ENCODE measurements around the gene HOXD8.
A peak's percentile ranks its signal among the peaks of the same experiment; 100 is the strongest.

HOXD8 gene

DNA sequence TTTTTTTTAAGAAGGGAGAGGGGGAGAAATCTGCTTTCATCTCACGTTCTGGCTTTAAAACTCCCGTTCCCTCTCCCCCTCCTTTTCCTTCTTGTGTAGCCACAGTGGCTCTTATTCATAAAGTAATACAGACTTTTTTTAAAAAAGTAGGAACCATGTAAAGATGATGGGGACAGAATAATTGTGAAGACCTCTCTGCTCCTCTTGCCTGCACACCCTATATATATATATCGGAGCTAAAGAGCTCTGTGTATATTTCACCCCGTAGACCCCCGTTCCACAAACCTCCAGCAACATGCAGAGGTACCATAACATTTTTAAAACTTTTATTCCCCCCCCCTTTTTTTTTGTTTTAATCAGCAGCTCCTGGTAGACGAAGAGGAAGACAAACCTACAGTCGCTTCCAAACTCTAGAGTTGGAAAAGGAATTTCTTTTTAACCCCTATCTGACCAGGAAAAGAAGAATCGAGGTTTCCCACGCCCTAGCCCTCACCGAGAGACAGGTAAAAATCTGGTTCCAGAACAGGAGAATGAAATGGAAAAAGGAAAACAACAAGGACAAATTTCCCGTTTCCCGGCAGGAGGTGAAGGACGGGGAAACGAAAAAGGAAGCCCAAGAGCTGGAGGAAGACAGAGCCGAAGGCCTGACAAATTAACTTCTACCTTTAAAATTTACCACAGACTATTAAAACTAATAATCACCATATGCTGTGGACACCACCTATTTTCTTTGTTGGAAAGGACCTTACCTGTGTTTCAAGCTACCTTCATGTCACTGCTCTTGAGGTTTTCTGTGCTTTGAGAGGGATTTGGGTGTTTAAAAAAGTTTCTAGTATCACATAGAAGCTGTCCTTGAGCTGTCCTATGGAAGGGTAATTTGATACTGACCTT, 1.7 kb downstream of the HOXD8 start:
- no peak for DNase-seq (ENCODE audit: low read depth)

DNA sequence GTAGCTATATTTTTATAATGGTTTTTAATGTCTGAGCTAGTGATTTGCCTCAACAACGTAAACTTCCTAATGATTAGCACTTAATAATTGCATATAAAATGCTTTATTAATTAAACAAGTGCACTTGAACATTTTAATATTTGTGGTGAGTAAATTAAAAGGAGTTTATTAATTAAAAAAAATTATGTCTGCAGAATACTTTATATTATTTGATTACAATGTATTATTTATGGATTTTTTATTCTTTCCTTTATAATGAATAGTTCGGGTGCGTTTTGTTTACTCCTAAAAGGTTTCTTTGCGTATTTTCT, 2.3 kb downstream of the HOXD8 start:
- no peak for DNase-seq (ENCODE audit: low read depth)

DNA sequence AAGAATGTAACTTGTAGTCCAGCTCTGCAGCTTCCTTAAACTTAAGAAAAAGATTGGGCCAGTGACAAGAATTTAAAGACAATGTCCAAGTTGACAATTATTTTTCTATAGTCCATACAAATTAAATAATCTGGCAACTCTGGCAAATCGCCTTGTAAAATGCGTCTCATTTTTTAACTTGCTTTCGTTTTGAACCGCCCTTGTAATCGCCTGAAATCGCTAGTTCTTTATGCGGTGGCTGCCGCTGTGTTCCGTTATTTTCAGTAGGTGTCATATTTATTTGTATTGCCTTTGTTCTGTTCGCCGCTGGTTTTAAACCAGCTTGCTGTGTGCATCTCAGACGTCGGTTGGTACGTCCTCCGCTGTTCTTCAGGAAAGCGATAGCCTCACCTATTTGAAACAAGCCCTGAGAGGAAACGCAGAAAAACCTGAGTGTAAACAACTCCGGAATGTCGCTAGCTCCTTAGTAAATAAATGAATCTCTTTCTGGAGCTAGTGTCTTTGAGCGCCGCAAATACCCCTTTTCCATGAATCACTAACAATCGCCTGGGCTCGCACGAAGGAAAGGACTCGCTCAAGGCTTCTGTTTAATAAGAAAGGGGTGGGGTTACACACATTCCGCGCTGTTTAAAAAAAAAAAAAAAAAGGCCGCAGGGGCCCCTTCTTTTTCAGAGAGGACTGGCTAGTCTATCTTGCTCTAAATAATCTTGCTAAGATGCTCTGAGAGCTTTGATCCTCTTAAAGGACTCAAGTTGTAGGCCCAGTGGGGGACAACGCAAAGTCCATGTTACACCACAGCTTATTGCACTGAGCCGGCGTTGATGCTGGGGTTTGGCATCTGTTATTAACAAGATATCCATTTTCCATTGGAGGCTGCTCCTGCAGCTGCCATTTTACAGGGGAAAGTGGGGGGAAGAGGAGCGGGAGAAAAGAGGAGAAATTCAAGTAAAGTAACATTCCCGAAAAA, 3.0 kb downstream of the HOXD8 start:
- no peak for DNase-seq (ENCODE audit: low read depth)

DNA sequence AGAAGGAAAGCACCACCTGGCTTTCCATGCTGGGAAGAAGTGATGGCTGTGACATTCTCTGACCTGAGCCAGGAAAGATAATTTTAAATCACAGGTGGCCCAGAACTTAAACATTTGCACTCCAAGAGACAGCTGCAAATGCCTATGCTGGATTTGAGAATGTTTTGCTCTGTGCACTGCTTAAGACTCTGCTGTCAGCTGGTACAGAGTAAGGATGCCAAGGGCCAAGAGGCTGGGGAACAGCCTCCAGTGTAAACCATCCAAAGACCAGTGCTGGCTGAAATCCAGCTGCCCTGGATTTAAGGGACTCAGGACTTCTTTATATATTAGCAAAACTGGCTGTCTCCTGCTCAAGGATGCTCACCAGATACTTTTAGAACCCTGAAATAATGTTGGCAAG, 3.9 kb downstream of the HOXD8 start:
- no peak for DNase-seq (ENCODE audit: low read depth)

DNA sequence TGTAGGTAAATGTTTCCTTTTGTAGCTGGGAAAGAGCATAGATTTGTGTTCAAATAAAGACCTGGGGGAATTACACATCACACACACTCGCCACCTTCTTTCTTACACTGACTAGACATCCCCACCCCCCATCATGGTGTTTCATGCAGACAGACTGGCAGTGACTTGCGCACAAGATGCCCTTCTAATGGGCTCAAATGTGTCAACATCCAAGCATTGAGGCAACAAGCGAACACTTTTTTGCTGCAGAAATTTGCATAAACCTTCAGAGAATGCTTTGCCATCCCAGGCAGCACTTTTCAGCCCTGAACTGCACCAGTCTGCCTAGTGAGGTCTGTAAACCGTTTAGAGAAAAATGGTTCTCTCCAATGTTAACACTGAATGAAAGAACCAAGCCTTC, 4.5 kb downstream of the HOXD8 start:
- DNase-seq (ENCODE audit: low read depth), result no peak

DNA sequence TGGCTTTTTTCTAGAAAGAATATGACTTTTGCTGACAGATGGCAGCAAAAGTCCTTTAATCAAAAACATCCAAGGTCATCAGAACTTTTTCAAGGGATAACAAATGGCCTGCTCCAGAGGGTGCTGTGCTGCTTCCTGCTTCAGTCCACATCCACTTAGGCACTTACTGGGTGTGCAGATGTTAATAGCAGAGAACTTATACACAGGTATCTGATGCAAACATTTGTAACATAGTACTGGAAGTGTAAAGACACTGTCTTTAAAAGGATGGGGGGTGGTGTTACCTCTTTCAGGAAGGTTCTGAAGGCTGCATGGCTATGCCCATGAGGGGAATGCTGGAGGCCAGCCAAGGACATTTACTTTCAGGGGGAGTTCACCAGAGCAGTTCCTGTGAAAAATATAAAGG, 5.5 kb downstream of the HOXD8 start:
- no peak for DNase-seq (ENCODE audit: low read depth)

DNA sequence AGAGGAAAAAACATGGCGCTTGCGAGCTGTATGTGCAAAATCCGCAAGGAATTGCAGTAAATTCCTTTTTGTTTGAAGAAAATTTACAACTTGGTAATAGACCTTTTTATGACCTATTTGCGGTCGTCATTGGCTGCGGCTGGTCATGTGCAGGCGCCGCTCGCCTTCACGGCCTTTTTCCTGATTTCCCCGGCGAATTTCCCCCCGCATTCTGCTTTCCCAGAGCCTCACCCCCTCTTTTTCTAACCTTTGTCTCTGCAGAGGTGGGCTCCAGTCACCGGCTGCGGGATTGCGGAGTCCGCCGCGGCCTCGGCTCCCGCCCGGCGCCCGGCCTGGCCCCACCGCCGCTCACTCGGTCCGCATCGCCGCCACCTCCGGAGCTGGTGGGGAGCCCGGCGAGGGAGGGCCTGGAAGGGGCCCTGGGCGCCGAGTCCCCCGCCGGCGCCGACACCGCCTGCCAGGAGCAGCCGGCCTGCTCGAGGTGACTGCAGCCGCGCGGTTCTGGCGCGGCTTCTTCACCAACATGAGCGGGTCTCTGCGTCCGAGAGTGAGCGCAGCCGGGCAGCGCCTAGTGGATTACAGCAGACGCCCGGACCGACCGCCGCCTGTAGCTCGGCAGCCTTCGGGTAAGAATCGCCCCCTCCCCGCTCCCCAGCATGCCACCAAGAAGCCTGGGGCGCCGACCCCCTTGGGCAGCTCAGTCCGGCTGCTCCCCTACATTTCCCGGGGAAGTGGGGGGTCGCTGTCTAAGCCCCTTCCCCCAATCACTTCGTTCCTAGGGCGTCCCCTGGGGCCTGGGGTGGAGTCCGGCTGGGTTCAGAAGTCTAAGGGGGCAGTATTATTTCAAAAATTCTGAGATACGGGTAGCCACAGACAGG, 7.1 kb downstream of the HOXD8 start:
- no peak for DNase-seq (ENCODE audit: low read depth)

DNA sequence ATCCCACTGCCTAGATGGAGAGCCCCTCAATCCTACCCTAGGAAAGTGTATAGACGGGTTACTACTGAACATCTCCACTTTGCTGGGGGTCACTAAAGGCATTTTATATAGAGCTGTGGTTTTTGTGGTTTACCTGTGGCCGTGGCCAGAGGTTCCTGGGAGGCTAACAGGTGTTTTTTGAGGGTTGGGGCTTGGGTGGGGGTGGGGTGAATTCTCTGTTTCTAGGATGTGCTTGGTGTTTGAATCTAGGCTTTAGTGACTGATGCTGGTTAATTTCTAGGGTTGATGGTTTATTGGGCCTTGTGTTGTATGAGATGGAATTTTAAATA, 7.7 kb downstream of the HOXD8 start:
- no peak for DNase-seq (ENCODE audit: low read depth)

DNA sequence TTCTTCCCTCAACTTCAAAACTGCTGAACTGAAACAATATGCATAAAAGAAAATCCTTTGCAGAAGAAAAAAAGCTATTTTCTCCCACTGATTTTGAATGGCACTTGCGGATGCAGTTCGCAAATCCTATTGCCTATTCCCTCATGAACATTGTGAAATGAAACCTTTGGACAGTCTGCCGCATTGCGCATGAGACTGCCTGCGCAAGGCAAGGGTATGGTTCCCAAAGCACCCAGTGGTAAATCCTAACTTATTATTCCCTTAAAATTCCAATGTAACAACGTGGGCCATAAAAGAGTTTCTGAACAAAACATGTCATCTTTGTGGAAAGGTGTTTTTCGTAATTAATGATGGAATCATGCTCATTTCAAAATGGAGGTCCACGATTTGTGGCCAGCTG, 8.4 kb downstream of the HOXD8 start:
- DNase-seq (ENCODE audit: low read depth), result no peak

DNA sequence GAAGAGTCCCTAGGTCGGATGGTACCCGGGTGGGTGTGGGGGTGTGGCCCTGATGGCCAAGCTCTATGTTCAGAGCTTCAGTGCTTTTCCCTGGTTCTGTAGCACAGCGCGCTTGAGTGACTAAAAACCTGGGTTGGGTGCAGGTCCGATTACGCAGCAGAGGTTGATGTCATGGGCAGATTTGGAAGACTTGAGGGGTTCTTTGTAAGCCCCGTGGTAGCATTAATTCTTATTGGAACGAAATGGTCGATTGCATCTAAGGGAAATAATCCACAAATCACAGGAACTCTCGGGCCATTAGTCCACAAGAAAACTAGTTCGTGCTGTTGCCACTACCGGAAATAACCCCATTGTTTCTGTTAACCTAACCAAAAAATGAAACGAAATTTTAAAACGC, 9.0 kb downstream of the HOXD8 start:
- DNase-seq (ENCODE audit: low read depth), result no peak

DNA sequence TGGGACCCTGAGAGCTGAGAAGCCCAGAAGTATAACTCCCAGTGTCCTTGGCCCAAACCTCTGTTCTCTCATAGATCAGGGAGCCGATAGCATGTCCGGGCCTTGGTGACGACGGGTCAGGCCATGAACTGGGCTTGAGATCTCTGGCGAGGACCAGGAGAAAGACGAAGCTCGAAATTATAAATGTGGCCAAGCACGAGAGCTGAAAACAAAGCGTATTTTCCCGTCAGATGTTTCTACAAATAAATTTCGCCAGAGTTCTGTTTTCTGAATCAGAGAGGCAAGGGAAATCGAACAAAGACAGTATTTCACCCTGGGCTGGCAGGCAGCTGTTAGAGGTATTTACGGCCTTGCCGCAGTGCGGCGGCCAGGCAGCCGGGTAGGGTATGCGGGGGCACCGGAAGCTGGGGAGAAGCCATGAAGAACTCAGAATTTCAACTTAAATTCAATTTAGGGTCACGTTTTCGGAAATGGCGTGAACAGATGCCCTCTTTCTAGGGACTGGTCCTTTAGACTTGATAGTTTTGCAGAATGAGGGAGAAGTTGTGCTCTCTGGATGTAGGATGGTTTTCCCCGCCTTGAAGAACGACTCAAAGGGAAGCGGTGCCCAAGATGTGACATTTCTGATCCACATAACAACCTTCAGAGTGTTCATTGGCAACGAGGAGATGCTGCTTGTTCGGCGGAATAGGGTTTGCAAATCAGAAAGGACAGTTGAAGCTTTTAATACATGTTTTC, 9.6 kb downstream of the HOXD8 start:
- no peak for DNase-seq (ENCODE audit: low read depth)

DNA sequence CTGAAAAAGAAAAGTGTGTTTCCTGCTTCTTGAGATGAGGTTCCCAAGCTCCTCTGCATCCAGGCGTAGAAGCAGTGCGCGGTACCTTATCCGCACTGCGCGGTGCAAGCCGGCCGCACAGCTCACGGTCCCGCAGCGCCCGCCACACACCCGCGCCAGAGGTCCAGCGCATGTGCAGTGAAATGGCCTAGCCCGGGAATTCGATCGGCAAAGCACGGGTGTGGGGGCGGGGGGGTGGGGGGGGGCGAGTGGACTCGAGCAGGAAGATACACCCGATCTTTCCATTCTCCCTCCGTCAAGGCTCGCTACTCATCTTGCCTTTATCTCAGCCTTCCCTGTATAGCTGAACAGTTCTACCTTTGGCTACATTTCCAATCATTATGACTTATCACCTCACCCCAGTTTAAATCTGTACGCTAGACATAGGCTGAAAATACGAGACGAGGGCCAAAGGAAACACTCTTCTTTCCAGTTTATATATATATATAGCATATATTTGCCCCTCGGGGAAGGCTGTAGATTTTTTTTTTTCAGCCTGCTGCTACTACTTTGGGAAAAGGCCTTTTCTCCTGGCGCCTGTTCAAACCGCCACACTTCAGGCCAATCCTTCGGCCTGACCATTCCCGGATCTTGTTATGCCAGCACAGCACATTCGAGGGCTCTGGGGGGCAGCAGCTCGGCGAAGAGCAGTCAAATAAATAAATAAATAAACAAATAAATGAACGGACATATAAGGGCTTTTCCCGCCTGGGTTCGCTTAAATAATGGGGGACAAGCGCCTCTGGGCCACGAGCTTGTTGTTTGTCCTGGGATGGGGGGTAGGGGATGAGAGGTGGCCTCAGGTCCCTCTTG, 10.4 kb downstream of the HOXD8 start:
- no peak for DNase-seq (ENCODE audit: low read depth)

DNA sequence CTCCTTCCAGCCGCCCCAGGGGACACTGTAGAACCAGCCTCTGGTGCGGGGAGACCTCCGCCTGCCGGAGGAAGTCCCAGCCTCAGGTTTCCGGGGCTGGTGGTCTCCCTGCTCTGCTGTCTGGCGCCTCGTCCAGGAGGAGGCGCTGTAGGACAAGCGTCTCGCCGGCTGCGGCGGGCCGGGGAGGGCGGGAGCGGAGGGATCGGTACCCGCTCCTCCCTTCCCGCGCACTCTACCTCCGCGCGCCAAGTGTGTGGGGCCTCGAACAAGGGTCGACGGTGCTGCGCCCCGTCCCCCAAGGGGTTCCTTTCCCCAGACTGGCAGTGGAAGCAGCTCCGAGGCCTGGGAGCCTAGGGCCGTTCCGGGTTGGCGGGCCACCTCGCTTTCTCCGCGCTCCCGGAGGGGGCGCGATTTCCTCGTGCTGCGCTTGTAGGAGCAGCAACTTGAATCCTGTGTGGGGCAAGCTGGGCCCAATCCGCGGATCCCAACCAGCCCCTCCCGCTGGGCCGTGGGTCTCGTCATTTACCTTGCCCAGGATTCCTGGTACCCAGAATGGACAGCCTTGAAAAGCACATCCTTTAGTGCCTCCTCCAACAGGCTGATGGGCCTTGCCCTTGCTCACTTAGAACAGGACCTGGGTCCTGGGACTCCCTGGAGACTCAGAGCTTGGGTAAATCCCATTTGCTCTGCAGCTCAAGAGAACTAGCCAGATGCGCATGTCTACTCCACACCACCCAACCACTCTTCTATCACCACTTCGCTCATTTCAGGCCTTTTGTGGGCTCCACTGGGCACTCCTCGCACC, 11.2 kb downstream of the HOXD8 start:
- DNase-seq (ENCODE audit: low read depth), result peak; percentile 19

DNA sequence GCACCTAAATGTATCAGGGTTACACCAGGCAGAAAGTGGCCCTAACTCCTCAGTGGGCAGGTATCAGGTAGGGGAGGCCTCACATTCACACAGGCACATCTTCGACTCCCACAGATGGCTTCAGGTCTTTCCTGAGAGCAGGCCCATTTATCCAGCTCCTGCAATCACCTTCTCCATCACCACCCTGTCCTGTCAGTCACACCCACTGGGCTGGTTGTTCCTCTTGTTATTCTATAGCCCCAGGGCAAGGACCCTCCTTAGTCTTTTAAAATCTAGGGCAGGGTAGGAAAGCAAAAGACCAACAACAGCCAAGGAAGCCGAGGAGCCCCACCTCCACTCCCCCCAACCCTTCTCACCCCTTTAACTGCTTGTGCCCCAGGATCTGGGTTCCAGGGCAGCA, 12.8 kb downstream of the HOXD8 start:
- no peak for DNase-seq (ENCODE audit: low read depth)

DNA sequence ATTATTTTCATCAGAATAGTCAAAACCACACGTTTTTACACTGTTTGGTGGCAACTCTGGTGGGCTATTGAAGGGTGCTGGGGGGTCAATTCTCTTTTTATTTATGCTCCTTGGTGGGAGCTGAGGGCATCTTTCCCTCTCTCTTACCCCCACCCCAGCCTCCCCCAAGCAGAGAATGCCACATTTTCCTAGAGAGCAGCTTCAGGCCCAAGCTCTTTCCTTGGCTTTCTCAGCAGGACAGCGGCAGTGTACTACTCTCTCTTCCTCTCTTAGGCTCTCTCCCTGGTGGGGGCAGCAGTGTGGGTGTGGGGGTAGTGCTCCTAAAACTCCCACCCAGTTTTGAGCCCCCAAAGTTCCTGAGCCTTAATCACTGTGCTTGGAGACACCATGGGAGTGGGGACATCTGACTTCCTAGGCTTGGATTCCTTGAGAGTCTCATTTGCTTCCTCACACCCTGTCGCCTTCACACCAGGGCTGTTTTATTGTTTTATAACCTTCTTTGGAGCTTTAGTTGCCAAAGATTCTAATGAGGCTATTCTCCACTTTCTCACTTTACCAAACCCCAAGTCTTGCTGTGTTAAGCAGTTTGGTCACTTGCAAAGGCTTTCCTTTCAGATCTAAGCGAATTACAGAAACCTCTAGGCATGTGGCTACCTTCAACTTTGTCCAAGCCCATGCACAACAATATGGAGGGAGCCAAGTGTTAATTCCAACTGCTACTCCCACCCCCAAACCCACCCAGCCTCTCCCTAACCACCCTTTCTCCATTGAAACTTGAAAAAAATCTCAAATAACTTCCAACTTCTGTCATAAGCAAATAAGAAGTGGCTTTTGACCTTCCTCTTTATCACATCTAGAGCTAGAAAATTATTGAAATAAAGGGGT, 15.8 kb downstream of the HOXD8 start:
- DNase-seq (ENCODE audit: low read depth), result no peak

DNA sequence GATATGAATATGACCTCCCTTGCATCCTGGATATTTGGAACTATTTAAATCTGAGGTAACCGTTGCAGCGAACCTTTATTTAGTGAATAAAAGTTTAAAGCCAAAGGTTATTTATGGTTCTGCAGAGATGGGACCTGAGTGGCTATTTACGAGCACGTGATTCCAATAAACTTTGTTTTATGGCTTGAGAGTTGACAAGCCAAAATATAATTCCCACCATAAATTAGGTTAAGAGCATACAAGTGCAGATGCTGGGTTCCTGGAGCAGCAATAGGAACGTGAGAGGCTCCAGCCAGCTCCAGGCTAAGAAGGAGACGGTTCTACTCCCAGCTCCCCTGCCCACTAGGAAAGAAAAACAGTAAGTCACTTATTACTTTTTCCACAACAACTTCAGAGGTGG, 16.6 kb downstream of the HOXD8 start:
- DNase-seq (ENCODE audit: low read depth), result no peak

DNA sequence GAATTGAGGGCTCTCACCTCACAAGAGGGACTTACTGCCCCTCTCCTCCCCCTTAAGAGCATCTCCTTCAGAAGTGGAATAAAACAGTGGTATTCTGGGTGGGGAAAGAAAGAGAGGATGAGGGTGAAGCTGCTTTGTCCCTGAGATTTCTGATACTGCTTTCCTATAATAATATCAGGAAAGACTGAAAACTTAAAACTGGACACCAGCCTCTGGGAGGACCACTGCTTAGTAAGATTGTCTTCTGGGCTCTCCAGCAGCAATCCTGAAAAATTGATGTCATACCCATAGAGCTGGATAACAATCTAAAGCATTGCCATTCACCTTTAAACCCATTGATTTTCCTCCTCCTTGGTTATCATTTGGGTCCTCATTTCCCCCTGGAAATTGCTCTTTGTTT, 17.1 kb downstream of the HOXD8 start:
- no peak for DNase-seq (ENCODE audit: low read depth)

DNA sequence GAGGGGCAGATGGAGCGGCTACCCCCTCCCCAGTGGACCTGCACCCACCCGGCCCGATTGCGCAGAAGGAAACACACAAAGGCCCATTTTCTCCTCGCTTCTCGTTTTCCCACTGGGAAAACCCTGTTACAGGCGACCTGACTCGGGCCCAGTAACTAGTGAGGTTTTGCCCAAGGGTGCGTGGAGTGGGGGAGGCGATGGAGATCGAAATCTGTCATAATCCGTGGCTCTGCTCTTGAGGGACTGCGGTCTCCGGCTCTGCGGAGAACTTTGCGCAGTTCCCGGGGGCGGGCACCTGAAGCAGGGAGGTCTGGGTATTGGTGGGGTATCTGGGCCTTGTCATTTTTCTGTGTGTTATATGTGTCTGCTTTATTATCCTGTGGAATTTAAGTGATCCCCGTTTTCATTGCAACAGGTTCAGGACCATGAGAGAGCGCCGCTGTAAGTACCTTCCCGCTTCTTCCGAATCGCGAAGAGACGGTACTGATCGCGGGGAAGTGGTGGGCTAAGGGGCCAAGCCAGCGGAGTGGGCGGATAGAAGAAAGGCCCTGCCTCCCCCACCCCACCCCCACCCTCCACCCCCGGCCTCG, 17.8 kb downstream of the HOXD8 start:
- DNase-seq (ENCODE audit: low read depth), result no peak

Measured in activated gamma-delta T cell treated with anti-CD3 and anti-CD28 coated beads, Interleukin-2, amount 50 U/mL, for 16 hours (primary cell).